ENCODE measurements around the gene ARHGAP22. TPM values are rescaled to one million over a fixed set of nuclear protein-coding genes. Genes with fewer than 3 reads are reported as not detected.

Gene ARHGAP22
- total RNA-seq, 3 donors from 2014 or later, result 2.6 to 8.2 (median 4.8) TPM

DNA sequence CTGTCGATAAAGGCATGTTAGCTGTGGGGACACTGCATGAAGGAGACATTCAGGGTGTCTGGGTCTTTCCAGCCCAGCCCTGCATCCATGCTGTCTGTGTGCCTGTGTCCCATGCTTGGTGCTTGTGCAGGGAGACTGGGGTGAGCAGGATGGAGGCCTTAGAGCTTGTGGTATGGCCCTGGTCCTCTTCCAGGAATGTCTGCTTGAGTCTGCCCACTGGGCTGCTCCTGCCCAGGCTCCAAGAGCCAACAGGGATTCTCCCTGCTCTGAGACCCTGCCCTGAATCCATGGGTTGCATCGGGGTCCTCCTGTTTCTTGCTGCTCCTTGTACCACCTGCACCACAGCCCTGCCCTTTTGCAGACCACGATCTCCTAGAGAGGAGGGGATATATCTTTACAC is 31.4 kb upstream of the ARHGAP22 start:
- Histone ChIP-seq H3K4me1 (no peaks in the 10 kb centered on the region), H3K36me3 (no peaks in the 10 kb centered on the region), H3K9me3 (peaks cover 0 to 10% of the 10 kb centered on the region in 2 donors), H3K27ac (no peak overlapping the region), H3K4me3 (no peak overlapping the region), H3K27me3 (no peaks in the 10 kb centered on the region)
- no peak for DNase-seq (ENCODE audit: low spot score in 2 of 2)
- intact Hi-C loops (cut with DNase I; ENCODE audit: low total_unique reads), result no loop called here
- TF ChIP-seq POLR2AphosphoS5 (IDR thresholded peaks at IDR 0.05), result no peak
- TF ChIP-seq, protein P1, sequence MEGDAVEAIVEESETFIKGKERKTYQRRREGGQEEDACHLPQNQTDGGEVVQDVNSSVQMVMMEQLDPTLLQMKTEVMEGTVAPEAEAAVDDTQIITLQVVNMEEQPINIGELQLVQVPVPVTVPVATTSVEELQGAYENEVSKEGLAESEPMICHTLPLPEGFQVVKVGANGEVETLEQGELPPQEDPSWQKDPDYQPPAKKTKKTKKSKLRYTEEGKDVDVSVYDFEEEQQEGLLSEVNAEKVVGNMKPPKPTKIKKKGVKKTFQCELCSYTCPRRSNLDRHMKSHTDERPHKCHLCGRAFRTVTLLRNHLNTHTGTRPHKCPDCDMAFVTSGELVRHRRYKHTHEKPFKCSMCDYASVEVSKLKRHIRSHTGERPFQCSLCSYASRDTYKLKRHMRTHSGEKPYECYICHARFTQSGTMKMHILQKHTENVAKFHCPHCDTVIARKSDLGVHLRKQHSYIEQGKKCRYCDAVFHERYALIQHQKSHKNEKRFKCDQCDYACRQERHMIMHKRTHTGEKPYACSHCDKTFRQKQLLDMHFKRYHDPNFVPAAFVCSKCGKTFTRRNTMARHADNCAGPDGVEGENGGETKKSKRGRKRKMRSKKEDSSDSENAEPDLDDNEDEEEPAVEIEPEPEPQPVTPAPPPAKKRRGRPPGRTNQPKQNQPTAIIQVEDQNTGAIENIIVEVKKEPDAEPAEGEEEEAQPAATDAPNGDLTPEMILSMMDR (IDR thresholded peaks at IDR 0.05), result no peak
- no peak for TF ChIP-seq POLR2A (IDR thresholded peaks at IDR 0.05)

DNA sequence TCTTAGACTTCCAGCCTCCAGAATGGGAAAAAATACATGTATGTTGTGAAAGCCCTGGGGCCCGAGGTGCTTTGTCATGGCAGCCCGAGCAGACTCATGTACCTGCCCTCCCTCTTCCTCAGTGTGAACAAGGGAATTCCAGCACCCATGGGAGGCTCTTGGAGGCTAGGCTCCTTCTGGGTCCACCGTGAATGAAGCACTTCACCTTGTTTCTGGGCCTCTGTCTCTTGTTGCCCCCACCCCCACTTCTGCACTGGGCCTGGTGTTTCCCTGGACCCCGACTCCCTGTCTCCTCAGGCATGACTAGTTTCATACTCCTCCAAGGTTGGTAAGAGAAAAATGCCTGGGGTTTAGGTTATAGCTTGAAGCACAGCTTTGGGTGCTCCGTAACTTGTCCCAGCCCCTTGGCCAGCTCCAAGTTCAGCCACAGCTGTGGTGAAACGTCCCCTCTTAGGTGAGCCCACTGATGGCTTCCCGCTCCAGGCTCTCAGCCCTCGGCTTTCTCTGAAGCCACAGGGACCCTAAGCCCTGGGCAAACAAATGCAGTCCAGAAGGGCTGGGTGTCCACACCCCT is 30.2 kb upstream of the ARHGAP22 start:
- H3K4me3 ChIP-seq, result no peak overlapping the region
- no peaks in the 10 kb centered on the region for H3K36me3 ChIP-seq
- H3K27me3 ChIP-seq, result no peaks in the 10 kb centered on the region
- DNase-seq (ENCODE audit: low spot score in 2 of 2), result no peak
- no peak for TF ChIP-seq POLR2AphosphoS5 (IDR thresholded peaks at IDR 0.05)
- no peak for TF ChIP-seq POLR2A (IDR thresholded peaks at IDR 0.05)
- TF ChIP-seq, protein P1 (IDR thresholded peaks at IDR 0.05), result no peak
- no peak overlapping the region for H3K27ac ChIP-seq
- no peaks in the 10 kb centered on the region for H3K9me3 ChIP-seq
- H3K4me1 ChIP-seq, result no peaks in the 10 kb centered on the region
- intact Hi-C loops (cut with DNase I; ENCODE audit: low total_unique reads), result no loop called here

DNA sequence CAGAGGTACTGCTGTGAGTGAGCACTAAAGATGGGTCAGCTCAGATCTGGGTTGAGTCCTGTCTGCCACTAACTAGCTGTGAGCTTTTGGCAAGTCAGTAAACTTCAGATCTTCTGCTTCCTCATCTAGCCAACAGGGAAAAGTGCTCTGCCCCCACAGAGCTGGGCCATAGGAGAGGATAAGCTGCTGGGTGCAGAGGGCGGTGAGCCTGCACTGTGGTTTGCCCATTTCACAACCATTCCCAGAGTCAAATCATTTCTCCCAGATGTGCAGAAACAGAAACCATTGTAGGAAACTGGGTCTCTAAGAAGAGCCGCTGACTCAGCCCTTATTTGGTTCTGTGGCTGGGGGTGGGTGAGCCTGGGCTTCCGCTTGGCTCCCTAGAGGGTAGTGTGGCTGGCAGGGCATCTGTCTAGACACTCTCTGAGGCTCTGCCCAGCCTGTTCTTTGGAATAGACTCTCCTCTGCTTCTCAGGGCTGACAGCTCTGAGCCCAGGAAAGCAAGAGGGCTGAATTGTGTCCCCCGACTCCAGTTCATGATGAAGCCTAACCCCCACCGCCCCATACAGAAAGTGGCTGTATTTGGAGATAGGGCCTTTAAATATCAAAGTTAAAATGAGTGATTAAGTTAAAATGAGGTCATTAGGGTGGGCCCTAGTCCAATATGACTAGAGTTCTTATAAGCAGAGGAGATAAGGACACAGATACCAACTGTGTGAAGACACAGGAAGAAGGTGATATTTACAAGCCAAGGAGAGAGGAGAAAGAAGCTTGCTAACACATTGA is 29.5 kb upstream of the ARHGAP22 start:
- no peaks in the 10 kb centered on the region for H3K36me3 ChIP-seq
- intact Hi-C loops (cut with DNase I; ENCODE audit: low total_unique reads), result no loop called here
- no peak overlapping the region for H3K27ac ChIP-seq
- no peak for TF ChIP-seq POLR2AphosphoS5 (IDR thresholded peaks at IDR 0.05)
- TF ChIP-seq, protein P1 (IDR thresholded peaks at IDR 0.05), result no peak
- TF ChIP-seq POLR2A (IDR thresholded peaks at IDR 0.05), result no peak
- H3K4me1 ChIP-seq, result no peaks in the 10 kb centered on the region
- no peaks in the 10 kb centered on the region for H3K27me3 ChIP-seq
- H3K4me3 ChIP-seq, result no peak overlapping the region
- no peaks in the 10 kb centered on the region for H3K9me3 ChIP-seq
- no peak for DNase-seq (ENCODE audit: low spot score in 2 of 2)

DNA sequence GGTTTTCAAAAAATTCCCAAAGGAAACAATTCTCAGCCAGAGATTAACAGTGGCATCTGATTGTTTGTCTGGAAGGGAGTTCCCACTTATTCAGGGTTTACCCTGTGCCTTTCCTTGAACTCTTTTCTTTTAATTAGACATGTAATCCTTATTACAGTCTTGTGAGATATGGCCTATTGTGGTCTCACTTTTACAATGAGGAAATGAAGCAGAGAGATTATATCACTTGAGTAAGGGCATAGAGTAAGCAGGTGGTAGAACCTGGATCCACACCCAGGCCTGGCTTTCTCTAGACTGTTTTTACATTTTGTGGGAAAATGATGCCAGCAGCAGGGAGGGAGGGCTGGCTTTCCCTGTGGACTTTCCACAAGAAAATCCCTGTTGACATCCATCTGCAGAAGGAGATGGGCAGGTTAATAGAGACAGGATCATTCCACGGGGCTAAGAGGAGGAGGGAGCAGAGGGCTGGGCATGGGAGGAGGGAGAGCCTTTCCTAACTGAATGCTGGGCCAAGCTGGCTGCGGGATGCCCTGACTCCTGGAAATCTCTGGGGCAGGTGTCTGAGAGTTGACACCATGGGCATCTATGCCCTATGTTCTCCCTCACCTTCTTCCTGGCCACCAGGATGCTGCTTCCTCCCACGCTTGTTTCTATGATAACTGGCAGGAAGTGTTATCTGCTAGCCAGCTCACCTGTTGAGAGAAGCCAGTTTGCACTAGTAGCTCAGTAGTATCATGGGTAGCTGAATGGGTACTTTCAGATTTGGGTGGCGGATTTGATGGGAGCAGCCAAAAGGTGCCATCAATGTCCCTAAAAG is 28.7 kb upstream of the ARHGAP22 start:
- DNase-seq (ENCODE audit: low spot score in 2 of 2), result no peak
- no peak for TF ChIP-seq POLR2A (IDR thresholded peaks at IDR 0.05)
- TF ChIP-seq POLR2AphosphoS5 (IDR thresholded peaks at IDR 0.05), result no peak
- TF ChIP-seq, protein P1 (IDR thresholded peaks at IDR 0.05), result no peak
- no peak overlapping the region for H3K27ac ChIP-seq

More for the DNA sequence above, 28.7 kb upstream of the ARHGAP22 start:
- H3K36me3 ChIP-seq, result no peaks in the 10 kb centered on the region
- H3K9me3 ChIP-seq, result no peaks in the 10 kb centered on the region
- no peaks in the 10 kb centered on the region for H3K27me3 ChIP-seq
- no peaks in the 10 kb centered on the region for H3K4me1 ChIP-seq
- intact Hi-C loops (cut with DNase I; ENCODE audit: low total_unique reads), result no loop called here
- H3K4me3 ChIP-seq, result no peak overlapping the region
